ENCODE measurements around the gene TMCC1.
A peak's percentile ranks its signal among the peaks of the same experiment; 100 is the strongest.
"Not testable (repeated sequence)": the region's sequence is repeated elsewhere in the genome, so short reads cannot be mapped to it uniquely, and the experiment has no call there.

Gene TMCC1

GRCh38 chr3:129836381-129837064, 57.0 kb downstream of the TMCC1 start:
- no peak for DNase-seq (ENCODE audit: low read depth in 2 of 2)

- no peak for DNase-seq (ENCODE audit: low read depth in 2 of 2)
These were observed 58.3 kb downstream of the TMCC1 start for GRCh38 chr3:129835198-129835597.

- DNase-seq (ENCODE audit: low read depth in 2 of 2), result no peak
These were observed 58.9 kb downstream of the TMCC1 start for GRCh38 chr3:129834580-129834979.

- DNase-seq (ENCODE audit: low read depth in 2 of 2), result not testable (repeated sequence)
These were observed 61.6 kb downstream of the TMCC1 start for GRCh38 chr3:129831942-129832341.

- no peak for DNase-seq (ENCODE audit: low read depth in 2 of 2)
These were observed 62.0 kb downstream of the TMCC1 start for GRCh38 chr3:129831503-129831902.

- DNase-seq (ENCODE audit: low read depth in 2 of 2), result no peak
These were observed 63.9 kb downstream of the TMCC1 start for GRCh38 chr3:129829640-129830039.

- no peak for DNase-seq (ENCODE audit: low read depth in 2 of 2)
These were observed 65.7 kb downstream of the TMCC1 start for GRCh38 chr3:129827765-129828164.

- peak in 1 of 2 experiments; percentile 19 for DNase-seq (ENCODE audit: low read depth in 2 of 2)
These were observed 68.5 kb downstream of the TMCC1 start for GRCh38 chr3:129824926-129825541.

GRCh38 chr3:129822679-129823078, 70.8 kb downstream of the TMCC1 start:
- DNase-seq (ENCODE audit: low read depth in 2 of 2), result no peak

GRCh38 chr3:129822241-129822640, 71.3 kb downstream of the TMCC1 start:
- no peak for DNase-seq (ENCODE audit: low read depth in 2 of 2)

- no peak for DNase-seq (ENCODE audit: low read depth in 2 of 2)
These were observed 72.9 kb downstream of the TMCC1 start for GRCh38 chr3:129820587-129820986.

- DNase-seq (ENCODE audit: low read depth in 2 of 2), result no peak
These were observed 80.9 kb downstream of the TMCC1 start for GRCh38 chr3:129812589-129812988.

- no peak for DNase-seq (ENCODE audit: low read depth in 2 of 2)
These were observed 84.2 kb downstream of the TMCC1 start for GRCh38 chr3:129809297-129809696.

GRCh38 chr3:129796146-129796545, 97.4 kb downstream of the TMCC1 start:
- no peak for DNase-seq (ENCODE audit: low read depth in 2 of 2)

GRCh38 chr3:129795186-129796010, 98.1 kb downstream of the TMCC1 start:
- no peak for DNase-seq (ENCODE audit: low read depth in 2 of 2)

GRCh38 chr3:129794311-129795185, 99.0 kb downstream of the TMCC1 start:
- peak in 1 of 2 experiments; percentile 0 for DNase-seq (ENCODE audit: low read depth in 2 of 2)

- DNase-seq (ENCODE audit: low read depth in 2 of 2), result no peak
These were observed 99.6 kb downstream of the TMCC1 start for GRCh38 chr3:129793942-129794310.

GRCh38 chr3:129793319-129793718, 100.2 kb downstream of the TMCC1 start:
- no peak for DNase-seq (ENCODE audit: low read depth in 2 of 2)

- no peak for DNase-seq (ENCODE audit: low read depth in 2 of 2)
These were observed 110.0 kb downstream of the TMCC1 start for GRCh38 chr3:129783470-129783869.

- DNase-seq (ENCODE audit: low read depth in 2 of 2), result no peak
These were observed 114.6 kb downstream of the TMCC1 start for GRCh38 chr3:129778871-129779270.

GRCh38 chr3:129777806-129778205, 115.7 kb downstream of the TMCC1 start:
- DNase-seq (ENCODE audit: low read depth in 2 of 2), result no peak

GRCh38 chr3:129775870-129776269, 117.6 kb downstream of the TMCC1 start:
- no peak for DNase-seq (ENCODE audit: low read depth in 2 of 2)
